ENCODE measurements around the gene ABT1.
"Not testable (repeated sequence)": the region's sequence is repeated elsewhere in the genome, so short reads cannot be mapped to it uniquely, and the experiment has no call there.

The ABT1 gene

GRCh38 chr6:26596579-26597388 is at the start of gene ABT1:
Gene ABT1, plus strand, starts transcription at chr6:26596953. Its CDS starts 30 bp downstream, at chr6:26596983.
- peak; percentile 87 to 98 for DNase-seq

- not testable (repeated sequence) for DNase-seq
Observed at GRCh38 chr6:26547363-26547762, 49.4 kb upstream of the ABT1 start.

DNA sequence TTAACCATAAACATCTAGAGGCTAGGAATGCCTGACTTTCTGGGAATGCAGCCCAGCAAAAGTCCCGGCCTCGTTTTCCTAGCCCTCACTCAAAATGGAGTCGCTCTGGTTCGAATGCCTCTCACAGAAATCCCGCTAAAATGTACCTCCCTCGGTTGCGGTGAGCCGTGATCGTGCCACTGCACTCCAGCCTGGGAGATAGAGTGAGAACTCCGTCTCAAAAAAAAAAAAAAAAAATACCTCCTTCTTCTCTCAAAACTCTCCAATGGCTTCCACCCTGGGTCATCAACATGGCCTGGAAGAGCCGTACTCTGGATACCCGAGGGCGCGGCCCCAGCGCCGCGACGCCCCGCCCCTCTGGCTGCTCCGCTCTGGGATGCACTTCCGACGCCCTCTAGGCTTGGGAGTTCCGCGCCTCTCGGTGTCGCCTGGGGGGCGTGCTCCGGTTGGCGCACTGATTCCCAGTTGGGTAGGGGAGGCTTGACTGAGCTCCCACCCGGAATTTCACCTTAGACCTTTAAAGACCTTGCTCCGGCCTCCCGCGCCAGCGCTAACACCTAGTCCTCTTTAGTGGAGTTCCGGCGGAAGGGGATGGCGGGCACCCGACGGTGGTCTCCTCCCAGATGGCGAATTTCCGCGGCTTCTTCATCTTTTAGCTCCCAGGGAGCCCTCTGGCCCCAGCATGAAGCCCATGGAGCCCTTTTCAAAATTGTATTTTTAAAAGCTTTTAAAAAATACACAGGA is 46.3 kb upstream of the ABT1 start:
- peak; percentile 66 to 82 for DNase-seq

- no peak for DNase-seq
Observed at GRCh38 chr6:26552205-26552604, 44.5 kb upstream of the ABT1 start.

DNA sequence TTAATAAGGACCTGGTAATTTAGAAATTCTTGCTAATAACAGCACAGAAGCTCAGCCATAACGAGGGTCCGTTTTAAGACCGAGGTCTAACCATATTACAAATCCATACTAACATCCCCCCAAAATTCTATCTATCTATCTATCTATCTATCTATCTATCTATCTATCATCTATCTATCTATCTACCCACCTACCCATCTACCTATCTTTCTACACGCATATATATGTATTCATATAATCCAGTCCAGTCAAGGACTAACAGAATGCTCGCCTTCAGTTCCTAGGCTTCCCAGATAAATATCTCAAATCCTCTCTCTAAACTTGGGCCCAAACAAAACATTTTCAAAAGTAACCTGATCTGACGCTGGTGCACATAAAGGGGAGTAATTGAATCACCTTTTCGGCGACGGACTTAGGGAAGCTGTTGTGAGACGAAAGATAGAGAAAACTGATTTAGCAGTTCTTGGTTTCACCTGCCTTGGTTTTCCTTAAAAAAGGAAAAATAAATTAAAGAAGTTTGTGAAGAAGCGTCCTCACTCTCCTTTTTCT is 44.0 kb upstream of the ABT1 start:
- no peak for DNase-seq

DNA sequence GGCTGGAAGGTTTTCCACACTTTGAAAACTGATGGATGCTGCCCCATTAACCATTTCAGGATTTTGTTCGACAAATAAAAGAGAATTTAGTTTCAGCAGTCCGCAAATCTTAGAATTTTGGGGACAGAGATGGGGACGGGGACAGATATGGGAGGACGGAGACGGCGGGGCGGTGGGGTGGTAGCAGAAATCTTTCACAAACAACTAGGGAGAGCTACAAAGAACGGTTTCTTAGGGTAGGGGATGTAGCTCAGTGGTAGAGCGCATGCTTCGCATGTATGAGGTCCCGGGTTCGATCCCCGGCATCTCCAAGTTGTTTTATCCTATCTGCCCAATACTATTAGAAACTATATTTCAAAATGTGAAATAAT is 43.5 kb upstream of the ABT1 start:
- peak in 1 of 2 experiments; percentile 80 for DNase-seq

DNA sequence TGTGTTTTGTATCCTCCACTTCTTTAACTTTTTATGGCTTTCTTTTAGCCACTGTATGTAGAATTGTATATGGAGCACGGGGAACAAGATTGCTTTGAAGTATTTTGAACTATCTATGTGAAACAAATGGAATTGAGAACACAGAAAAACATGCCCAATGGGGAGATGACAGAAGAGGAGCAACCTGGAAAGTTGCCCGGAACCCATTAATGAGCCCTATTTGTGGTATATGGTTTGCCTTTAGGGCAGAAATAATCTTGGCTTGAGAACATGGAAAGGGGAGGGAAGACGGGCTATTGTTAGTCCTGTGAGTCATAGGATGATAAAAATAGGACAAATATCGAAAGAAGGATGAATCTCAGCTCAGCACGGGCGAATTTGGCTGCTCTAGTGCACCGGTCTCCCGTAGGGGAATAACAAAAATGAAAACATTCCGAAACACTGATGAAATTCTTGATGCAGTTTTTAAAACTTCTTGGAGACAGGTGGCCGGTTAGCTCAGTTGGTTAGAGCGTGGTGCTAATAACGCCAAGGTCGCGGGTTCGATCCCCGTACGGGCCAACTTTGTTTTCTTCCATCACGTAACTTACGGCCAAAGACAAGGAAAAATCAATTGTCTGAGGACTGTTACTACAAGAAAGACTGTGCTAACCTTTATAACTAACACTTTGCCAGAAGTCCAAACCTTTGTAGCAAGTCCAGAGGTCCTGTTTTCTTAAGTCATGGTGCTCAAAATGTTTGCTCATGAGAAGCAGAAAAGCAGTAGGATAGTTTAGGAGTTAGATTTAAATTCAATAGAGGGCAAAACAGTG is 42.9 kb upstream of the ABT1 start:
- DNase-seq: peak; percentile 69 to 92

DNA sequence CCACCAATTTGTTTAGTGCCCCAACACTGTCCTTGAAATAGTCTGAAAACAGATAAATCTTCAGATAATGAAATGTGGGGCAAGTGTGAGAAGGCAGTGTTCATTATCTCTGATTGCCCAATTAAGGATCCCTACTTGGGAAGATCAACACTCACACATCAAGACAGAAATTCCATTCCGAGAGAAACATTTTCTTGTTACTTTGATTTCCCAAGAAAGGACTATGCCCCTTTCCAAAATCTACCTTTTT is 42.4 kb upstream of the ABT1 start:
- DNase-seq: no peak

GRCh38 chr6:26554697-26555504 is 41.9 kb upstream of the ABT1 start:
- peak; percentile 35 to 81 for DNase-seq

GRCh38 chr6:26555505-26556262 is 41.1 kb upstream of the ABT1 start:
- no peak for DNase-seq

DNA sequence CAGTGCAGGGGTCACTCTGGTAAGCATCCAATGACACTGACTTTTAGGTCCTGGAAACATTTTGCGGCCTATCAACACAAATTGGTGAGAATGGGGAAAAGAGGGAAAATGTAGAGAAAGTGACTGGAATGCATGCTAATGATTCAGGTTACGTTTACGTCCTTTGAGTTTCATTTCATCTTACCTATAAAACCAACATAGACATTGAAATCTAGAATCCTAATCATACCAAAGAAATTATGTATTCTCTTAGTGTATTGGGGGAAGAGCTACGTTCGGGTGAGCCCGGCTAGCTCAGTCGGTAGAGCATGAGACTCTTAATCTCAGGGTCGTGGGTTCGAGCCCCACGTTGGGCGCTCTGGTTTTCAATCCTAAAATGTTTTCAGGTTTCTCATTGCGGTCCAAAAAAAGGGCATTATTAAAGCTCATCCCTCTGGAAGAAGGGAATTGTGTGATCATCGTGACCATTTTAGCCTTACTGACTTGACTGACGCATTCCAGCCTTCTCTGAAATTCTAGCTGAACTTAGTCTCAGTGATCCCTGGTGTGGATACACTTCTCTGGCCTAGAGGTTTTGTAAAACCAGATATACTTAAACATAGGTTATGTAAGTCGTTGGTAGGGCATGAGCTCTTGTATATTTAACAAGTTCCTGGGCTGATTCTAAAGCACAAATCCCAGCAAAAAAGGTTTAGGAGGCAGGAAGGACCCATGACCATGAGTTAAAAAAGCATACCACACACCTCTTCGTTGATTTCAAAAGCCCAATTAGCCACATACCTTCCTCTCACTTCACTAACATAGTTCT is 40.3 kb upstream of the ABT1 start:
- DNase-seq: peak; percentile 91 to 98

DNA sequence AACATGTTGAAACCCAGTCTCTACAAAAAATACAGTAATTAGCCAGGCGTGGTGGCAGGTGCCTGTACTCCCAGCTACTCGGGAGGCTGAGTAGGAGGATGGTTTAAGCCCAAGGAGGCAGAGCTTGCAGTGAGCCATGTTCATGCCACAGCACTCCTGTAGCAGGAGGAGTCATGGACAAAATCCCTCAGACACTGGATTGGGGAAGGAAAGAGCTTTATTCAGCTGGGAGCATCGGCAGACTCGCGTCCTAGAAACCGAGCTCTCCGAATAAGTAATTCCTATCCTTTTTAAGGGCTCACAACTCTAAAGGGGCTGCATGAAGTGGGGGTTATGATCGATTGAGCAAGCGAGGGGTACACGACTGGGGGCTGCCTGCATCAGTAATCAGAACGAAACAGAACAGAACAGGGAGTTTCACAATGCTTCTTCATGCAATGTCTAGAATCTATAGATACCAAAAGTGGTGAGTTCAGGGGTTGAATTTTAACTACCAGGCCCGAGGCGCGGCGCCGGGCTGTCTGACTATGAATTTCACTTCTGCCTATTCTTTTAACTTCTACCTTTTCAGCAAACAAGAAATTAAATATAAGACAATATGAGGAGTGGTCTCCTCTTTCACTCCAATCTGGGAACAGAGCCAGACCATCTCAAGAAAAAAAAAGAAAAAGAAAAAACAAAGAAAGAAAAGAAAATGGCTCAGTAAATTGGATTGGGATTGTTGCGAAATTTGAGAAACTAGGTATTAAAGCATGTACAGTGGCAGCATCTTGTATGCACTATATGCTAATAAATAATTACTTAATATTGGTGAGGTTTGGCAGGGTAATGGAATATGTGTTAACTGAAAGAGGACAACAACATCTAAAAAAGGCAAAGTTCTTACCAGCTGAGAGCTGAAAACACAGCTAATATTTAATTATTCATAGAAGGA is 35.0 kb upstream of the ABT1 start:
- DNase-seq: no peak

DNA sequence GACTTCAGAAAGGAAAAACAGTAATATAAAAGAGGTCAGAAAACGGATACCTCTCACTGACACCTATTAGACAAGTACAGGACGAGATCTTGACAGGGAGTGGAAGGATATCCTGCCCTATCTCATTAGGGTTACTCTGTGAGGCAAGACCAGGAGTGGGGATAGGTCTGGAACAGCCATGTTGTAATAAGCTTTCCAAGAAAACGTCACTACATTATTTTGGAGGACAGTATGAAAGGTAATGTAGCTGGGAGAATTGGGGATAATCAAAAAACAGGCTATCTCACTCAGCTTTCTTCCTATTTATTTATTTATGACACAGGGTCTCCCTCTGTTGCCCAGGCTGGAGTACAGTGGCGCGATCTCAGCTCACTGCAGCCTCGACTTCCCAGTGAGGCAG is 33.3 kb upstream of the ABT1 start:
- no peak for DNase-seq

DNA sequence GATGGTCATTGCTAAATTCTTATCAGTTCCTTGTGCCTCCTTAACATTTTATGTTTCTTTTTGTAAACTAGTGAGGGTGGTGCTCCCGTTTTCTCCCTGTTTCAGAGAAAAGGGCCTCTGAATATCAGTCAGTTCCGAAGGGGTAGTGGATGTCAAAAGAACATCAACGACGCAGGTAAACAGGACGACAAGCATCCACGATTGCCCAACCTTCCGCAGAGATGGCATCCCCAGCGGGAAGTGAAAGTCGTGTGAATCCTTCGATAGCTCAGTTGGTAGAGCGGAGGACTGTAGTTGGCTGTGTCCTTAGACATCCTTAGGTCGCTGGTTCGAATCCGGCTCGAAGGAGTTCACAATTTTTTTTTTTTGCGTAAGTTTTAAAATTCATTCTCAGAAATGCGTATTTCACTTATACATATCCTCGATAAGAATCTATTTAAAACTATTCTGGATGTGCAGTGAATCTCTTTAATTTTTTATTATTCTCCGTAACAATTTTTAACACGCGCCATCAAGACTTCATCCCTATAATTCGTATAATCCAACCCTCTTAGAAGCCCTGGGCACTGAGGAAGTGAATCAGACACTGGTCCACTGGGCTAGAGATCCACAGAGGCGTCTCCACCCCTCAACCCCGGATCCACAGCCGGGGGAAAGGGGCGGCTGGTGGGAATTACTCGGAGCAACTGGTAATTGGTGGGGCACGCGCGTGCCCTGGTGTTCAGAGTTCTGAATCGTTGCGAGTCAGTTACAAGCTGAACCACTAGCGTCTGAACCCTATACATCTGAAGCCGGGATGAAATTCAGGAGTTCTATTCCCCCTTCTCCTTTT is 27.9 kb upstream of the ABT1 start:
- peak; percentile 48 to 86 for DNase-seq

GRCh38 chr6:26569433-26569764 is 27.4 kb upstream of the ABT1 start:
- DNase-seq: no peak

DNA sequence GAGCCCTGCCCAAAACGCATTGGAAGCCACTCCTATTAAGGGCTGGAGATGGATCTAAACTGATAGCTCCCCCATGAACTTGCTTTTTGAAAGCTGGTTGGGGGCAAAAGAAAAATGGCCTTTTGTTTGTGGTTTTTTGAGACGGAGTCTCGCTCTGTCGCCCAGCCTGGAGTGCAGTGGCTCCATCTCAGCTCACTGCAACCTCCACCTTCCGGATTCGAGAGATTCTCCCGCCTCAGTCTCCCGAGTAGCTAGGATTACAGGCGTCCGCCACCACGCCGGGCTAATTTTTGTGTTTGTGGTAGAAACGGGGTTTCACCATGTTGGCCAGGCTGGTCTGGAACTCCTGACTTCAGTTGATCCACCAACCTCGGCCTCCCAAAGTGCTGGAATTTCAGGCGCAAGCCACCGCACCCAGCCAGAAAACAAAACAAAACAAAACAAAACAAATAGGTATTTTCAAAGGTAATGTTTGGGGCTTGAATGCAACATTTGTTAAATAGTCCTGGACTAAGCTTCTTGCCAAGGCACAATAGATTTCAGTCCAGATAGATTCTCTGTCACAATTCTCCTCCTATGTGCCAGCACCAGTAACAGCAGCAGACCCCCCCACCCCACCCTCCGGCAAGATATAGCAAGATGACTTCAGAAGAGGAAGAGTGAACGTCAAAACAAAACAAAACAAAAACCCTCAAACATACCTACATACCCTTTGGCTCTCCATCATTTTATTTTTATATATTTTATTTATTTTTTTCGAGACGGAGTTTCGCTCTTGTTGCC is 26.5 kb upstream of the ABT1 start:
- no peak for DNase-seq

- peak; percentile 79 to 95 for DNase-seq
Observed at GRCh38 chr6:26571592-26572296, 25.0 kb upstream of the ABT1 start.

Data from SW 1271 (cell line).